ENCODE data around the gene MAD2L2.

MAD2L2 gene

GRCh38 chr1:11701981-11702803 lies 21.2 kb upstream of the MAD2L2 start:
- Histone ChIP-seq H3K27ac (ENCODE audit: low read depth, low read length) (no peak overlapping the region), H3K4me3 (ENCODE audit: low read length) (no peak overlapping the region)

GRCh38 chr1:11701551-11701961 lies 20.6 kb upstream of the MAD2L2 start:
- no peak overlapping the region for H3K9ac ChIP-seq (ENCODE audit: low read length)
- no peaks in the 10 kb centered on the region for H3K36me3 ChIP-seq (ENCODE audit: control insufficient read depth, insufficient read depth, low read length)
- H3K4me3 ChIP-seq (ENCODE audit: low read length): no peak overlapping the region
- H3K4me1 ChIP-seq (ENCODE audit: control insufficient read depth, insufficient read depth, low read length): no peaks in the 10 kb centered on the region
- H3K27ac ChIP-seq (ENCODE audit: low read depth, low read length): no peak overlapping the region
- H3K27me3 ChIP-seq (ENCODE audit: control insufficient read depth, insufficient read depth, low read length): peaks cover 20% of the 10 kb centered on the region

More at GRCh38 chr1:11701981-11702803, 21.2 kb upstream of the MAD2L2 start:
- no peaks in the 10 kb centered on the region for H3K36me3 ChIP-seq (ENCODE audit: control insufficient read depth, insufficient read depth, low read length)
- H3K27me3 ChIP-seq (ENCODE audit: control insufficient read depth, insufficient read depth, low read length): peaks cover 20% of the 10 kb centered on the region
- no peak overlapping the region for H3K9ac ChIP-seq (ENCODE audit: low read length)
- no peaks in the 10 kb centered on the region for H3K4me1 ChIP-seq (ENCODE audit: control insufficient read depth, insufficient read depth, low read length)

- no peaks in the 10 kb centered on the region for H3K4me1 ChIP-seq (ENCODE audit: control insufficient read depth, insufficient read depth, low read length)
- no peak overlapping the region for H3K9ac ChIP-seq (ENCODE audit: low read length)
- H3K27me3 ChIP-seq (ENCODE audit: control insufficient read depth, insufficient read depth, low read length): peaks cover 20% of the 10 kb centered on the region
- H3K27ac ChIP-seq (ENCODE audit: low read depth, low read length): no peak overlapping the region
- H3K36me3 ChIP-seq (ENCODE audit: control insufficient read depth, insufficient read depth, low read length): no peaks in the 10 kb centered on the region
- H3K4me3 ChIP-seq (ENCODE audit: low read length): no peak overlapping the region
These were observed 19.9 kb upstream of the MAD2L2 start for GRCh38 chr1:11700601-11701467.

GRCh38 chr1:11697893-11698210 lies 16.9 kb upstream of the MAD2L2 start:
- Histone ChIP-seq H3K36me3 (ENCODE audit: control insufficient read depth, insufficient read depth, low read length) (no peaks in the 10 kb centered on the region), H3K4me3 (ENCODE audit: low read length) (no peak overlapping the region), H3K4me1 (ENCODE audit: control insufficient read depth, insufficient read depth, low read length) (no peaks in the 10 kb centered on the region), H3K27me3 (ENCODE audit: control insufficient read depth, insufficient read depth, low read length) (peaks cover 23% of the 10 kb centered on the region), H3K27ac (ENCODE audit: low read depth, low read length) (no peak overlapping the region), H3K9ac (ENCODE audit: low read length) (no peak overlapping the region)

GRCh38 chr1:11697188-11697892 lies 16.4 kb upstream of the MAD2L2 start:
- no peaks in the 10 kb centered on the region for H3K36me3 ChIP-seq (ENCODE audit: control insufficient read depth, insufficient read depth, low read length)
- peaks cover 25% of the 10 kb centered on the region for H3K27me3 ChIP-seq (ENCODE audit: control insufficient read depth, insufficient read depth, low read length)
- H3K9ac ChIP-seq (ENCODE audit: low read length): no peak overlapping the region
- no peak overlapping the region for H3K4me3 ChIP-seq (ENCODE audit: low read length)
- H3K27ac ChIP-seq (ENCODE audit: low read depth, low read length): no peak overlapping the region
- no peaks in the 10 kb centered on the region for H3K4me1 ChIP-seq (ENCODE audit: control insufficient read depth, insufficient read depth, low read length)

GRCh38 chr1:11695861-11696260 lies 14.9 kb upstream of the MAD2L2 start:
- no peak overlapping the region for H3K27ac ChIP-seq (ENCODE audit: low read depth, low read length)
- peaks cover 24% of the 10 kb centered on the region for H3K27me3 ChIP-seq (ENCODE audit: control insufficient read depth, insufficient read depth, low read length)
- H3K36me3 ChIP-seq (ENCODE audit: control insufficient read depth, insufficient read depth, low read length): no peaks in the 10 kb centered on the region
- no peaks in the 10 kb centered on the region for H3K4me1 ChIP-seq (ENCODE audit: control insufficient read depth, insufficient read depth, low read length)
- H3K4me3 ChIP-seq (ENCODE audit: low read length): no peak overlapping the region
- no peak overlapping the region for H3K9ac ChIP-seq (ENCODE audit: low read length)

- Histone ChIP-seq H3K27ac (ENCODE audit: low read depth, low read length) (no peak overlapping the region), H3K4me3 (ENCODE audit: low read length) (no peak overlapping the region), H3K4me1 (ENCODE audit: control insufficient read depth, insufficient read depth, low read length) (no peaks in the 10 kb centered on the region), H3K36me3 (ENCODE audit: control insufficient read depth, insufficient read depth, low read length) (no peaks in the 10 kb centered on the region), H3K27me3 (ENCODE audit: control insufficient read depth, insufficient read depth, low read length) (peaks cover 27% of the 10 kb centered on the region), H3K9ac (ENCODE audit: low read length) (no peak overlapping the region)
These were observed 13.0 kb upstream of the MAD2L2 start for GRCh38 chr1:11693917-11694316.

- Histone ChIP-seq H3K27me3 (ENCODE audit: control insufficient read depth, insufficient read depth, low read length) (peaks cover 27% of the 10 kb centered on the region), H3K36me3 (ENCODE audit: control insufficient read depth, insufficient read depth, low read length) (no peaks in the 10 kb centered on the region), H3K9ac (ENCODE audit: low read length) (no peak overlapping the region)
These were observed 12.2 kb upstream of the MAD2L2 start for GRCh38 chr1:11693024-11693590.

GRCh38 chr1:11691928-11692711 lies 11.2 kb upstream of the MAD2L2 start:
- Histone ChIP-seq H3K27ac (ENCODE audit: low read depth, low read length) (no peak overlapping the region), H3K27me3 (ENCODE audit: control insufficient read depth, insufficient read depth, low read length) (peaks cover 20% of the 10 kb centered on the region)

More at GRCh38 chr1:11693024-11693590, 12.2 kb upstream of the MAD2L2 start:
- Histone ChIP-seq H3K4me1 (ENCODE audit: control insufficient read depth, insufficient read depth, low read length) (no peaks in the 10 kb centered on the region), H3K27ac (ENCODE audit: low read depth, low read length) (no peak overlapping the region), H3K4me3 (ENCODE audit: low read length) (no peak overlapping the region)

GRCh38 chr1:11691302-11691914 lies 10.5 kb upstream of the MAD2L2 start, which contains the start of gene DRAXIN:
DRAXIN (plus strand) TSS chr1:11691710; CDS start chr1:11706259, 14,549 bp downstream.
- H3K9ac ChIP-seq (ENCODE audit: low read length): no peak within 1 kb of the TSS
- H3K27me3 ChIP-seq (ENCODE audit: control insufficient read depth, insufficient read depth, low read length): peaks cover 20% of the 10 kb centered on the region

More at GRCh38 chr1:11691928-11692711, 11.2 kb upstream of the MAD2L2 start:
- Histone ChIP-seq H3K4me3 (ENCODE audit: low read length) (no peak overlapping the region), H3K4me1 (ENCODE audit: control insufficient read depth, insufficient read depth, low read length) (no peaks in the 10 kb centered on the region), H3K36me3 (ENCODE audit: control insufficient read depth, insufficient read depth, low read length) (no peaks in the 10 kb centered on the region), H3K9ac (ENCODE audit: low read length) (no peak overlapping the region)

More at GRCh38 chr1:11691302-11691914, 10.5 kb upstream of the MAD2L2 start, which contains the start of gene DRAXIN:
- Histone ChIP-seq H3K36me3 (ENCODE audit: control insufficient read depth, insufficient read depth, low read length) (no peaks in the 10 kb centered on the region), H3K27ac (ENCODE audit: low read depth, low read length) (no peak within 1 kb of the TSS), H3K4me1 (ENCODE audit: control insufficient read depth, insufficient read depth, low read length) (no peaks in the 10 kb centered on the region), H3K4me3 (ENCODE audit: low read length) (no peak within 1 kb of the TSS)

Data from rectal smooth muscle tissue (tissue), 1 donor.